ENCODE results near the gene KRTAP4-1. TPM values are rescaled to one million over a fixed set of nuclear protein-coding genes. Genes with fewer than 3 reads are reported as not detected.
"Not testable (repeated sequence)": the region's sequence is repeated elsewhere in the genome, so short reads cannot be mapped to it uniquely, and the experiment has no call there.

KRTAP4-1 gene
- polyA plus RNA-seq (ENCODE audit: low read depth in 6 of 6) = not detected

DNA sequence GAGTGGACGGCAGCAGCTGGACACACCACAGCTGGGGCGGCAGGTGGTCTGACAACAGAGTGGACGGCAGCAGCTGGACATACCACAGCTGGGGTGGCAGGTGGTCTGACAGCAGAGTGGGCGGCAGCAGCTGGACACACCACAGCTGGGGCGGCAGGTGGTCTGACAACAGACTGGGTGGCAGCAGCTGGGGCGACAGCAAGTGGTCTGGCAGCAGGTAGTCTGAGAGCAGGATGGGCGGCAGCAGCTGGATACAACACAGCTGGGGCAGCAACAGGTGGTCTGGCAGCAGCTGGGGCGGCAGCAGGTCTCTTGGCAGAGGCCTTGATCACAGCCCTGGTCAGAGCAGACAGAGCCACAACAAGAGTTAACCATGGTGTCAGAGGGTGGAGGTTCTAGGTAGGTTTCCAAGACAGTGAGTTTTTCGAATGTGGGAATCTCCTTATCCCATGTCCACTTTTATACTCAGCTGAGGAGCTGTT lies at the start of gene KRTAP4-1:
TSS of gene KRTAP4-1 (minus strand) at position 432 of the 482 bp plus-strand sequence. CDS start at position 375, 57 bp downstream.
- peaks cover 0 to 11% of the 10 kb centered on the region in 2 donors for H3K36me3 Mint-ChIP-seq
- H3K4me1 Mint-ChIP-seq = peaks cover 0 to 4% (median 2%) of the 10 kb centered on the region in 3 donors
- no peak for ATAC-seq (ENCODE audit: low read depth in 2 of 2)
- peak within 1 kb of the TSS in 2 of 6 donors; percentile 58 to 93 for H3K27ac Mint-ChIP-seq
- no peaks in the 10 kb centered on the region for H3K9me3 Mint-ChIP-seq
- H3K4me3 Mint-ChIP-seq = no peak within 1 kb of the TSS
- DNase-seq = no peak
- peaks cover 0 to 25% (median 6%) of the 10 kb centered on the region in 3 donors for H3K27me3 Mint-ChIP-seq

DNA sequence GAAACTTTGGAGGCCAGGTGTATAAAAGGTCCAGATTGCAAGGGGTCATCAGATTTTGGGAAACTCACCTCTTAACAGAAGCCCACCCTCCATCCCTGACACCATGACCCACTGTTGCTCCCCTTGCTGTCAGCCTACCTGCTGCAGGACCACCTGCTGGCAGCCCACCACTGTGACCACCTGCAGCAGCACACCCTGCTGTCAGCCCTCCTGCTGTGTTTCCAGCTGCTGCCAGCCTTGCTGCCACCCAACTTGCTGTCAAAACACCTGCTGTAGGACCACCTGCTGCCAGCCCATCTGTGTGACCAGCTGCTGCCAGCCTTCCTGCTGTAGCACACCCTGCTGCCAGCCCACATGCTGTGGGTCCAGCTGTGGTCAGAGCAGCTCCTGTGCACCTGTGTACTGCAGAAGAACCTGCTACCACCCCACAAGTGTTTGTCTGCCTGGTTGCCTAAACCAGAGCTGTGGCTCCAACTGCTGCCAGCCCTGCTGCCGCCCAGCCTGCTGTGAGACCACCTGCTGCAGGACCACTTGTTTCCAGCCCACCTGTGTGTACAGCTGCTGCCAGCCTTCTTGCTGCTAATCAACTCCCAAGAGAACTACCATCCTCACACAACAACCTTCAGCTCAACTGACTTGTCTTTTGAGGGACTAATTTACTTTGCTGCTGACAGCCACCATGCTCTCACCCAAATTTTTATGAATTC lies 47.8 kb upstream of the KRTAP4-1 start, which contains the start of gene KRTAP9-3:
TSS of gene KRTAP9-3 (plus strand) at position 51 of the 707 bp plus-strand sequence. CDS start at position 104, 53 bp downstream.
- DNase-seq; H3K4me3 Mint-ChIP-seq; ATAC-seq (ENCODE audit: low read depth in 2 of 2); H3K36me3 Mint-ChIP-seq; H3K9me3 Mint-ChIP-seq: not testable (repeated sequence)
- H3K27me3 Mint-ChIP-seq = peaks cover 9 to 37% (median 27%) of the 10 kb centered on the region in 3 donors
- peak within 1 kb of the TSS in 1 of 6 donors; percentile 59 for H3K27ac Mint-ChIP-seq
- H3K4me1 Mint-ChIP-seq = peaks cover 12 to 18% (median 16%) of the 10 kb centered on the region in 3 donors

DNA sequence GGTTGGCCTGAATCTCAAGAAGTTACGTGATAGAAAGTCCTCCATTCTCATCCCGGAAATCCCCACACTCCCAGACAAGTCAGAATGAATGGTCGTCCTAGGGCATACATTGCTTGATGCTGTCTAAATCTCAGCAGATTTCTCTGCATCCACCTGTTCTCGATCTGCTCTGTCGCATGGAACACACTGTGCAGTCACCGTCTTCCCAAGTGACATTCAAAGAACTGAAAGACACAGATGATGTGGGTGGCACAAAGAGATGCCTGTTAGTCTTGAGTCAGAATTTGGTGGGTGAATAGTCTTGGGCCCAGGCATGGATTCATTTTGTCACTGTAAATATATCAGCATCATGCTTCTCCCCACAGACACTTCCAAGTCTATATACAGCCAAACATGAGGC lies 47.0 kb upstream of the KRTAP4-1 start:
- peaks cover 12 to 18% (median 16%) of the 10 kb centered on the region in 3 donors for H3K4me1 Mint-ChIP-seq
- peaks cover 9 to 32% (median 27%) of the 10 kb centered on the region in 3 donors for H3K27me3 Mint-ChIP-seq
- H3K9me3 Mint-ChIP-seq = peaks cover 0 to 5% (median 2%) of the 10 kb centered on the region in 7 donors
- DNase-seq (no peak), ATAC-seq (ENCODE audit: low read depth in 2 of 2) (no peak)
- H3K27ac Mint-ChIP-seq = peak overlapping the region in 1 of 6 donors; percentile 59
- no peak overlapping the region for H3K4me3 Mint-ChIP-seq
- peaks cover 0 to 8% of the 10 kb centered on the region in 2 donors for H3K36me3 Mint-ChIP-seq

DNA sequence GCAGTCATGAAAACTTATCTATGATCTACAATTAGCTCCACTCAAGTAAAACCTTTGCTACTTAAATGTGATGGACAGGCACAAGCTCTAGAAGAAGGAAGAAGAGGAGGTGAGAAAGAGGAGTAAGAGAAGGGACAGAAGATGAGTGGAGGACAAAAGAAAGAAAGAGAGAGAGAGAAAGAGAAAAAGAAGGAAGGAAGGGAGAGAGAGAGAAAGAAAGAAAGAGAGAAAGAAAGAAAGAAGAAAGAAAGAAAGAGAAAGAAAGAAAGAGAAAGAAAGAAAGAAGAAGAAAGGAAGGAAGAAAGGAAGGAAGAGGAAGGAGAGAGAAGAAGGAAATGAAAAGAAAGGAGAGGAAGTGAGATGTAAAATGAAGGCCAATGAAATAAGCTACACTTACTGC lies 45.4 kb upstream of the KRTAP4-1 start:
- Mint-ChIP-seq H3K27ac (peak overlapping the region in 3 of 6 donors; percentile 4 to 60 (median 8)), H3K4me1 (peaks cover 12 to 18% (median 13%) of the 10 kb centered on the region in 3 donors), H3K36me3 (peaks cover 0 to 8% of the 10 kb centered on the region in 2 donors), H3K4me3 (peak overlapping the region in 4 of 8 donors; percentile 7 to 69 (median 26)), H3K9me3 (peaks cover 0 to 5% (median 2%) of the 10 kb centered on the region in 7 donors), H3K27me3 (peaks cover 9 to 20% (median 19%) of the 10 kb centered on the region in 3 donors)
- no peak for ATAC-seq (ENCODE audit: low read depth in 2 of 2)
- DNase-seq = no peak

DNA sequence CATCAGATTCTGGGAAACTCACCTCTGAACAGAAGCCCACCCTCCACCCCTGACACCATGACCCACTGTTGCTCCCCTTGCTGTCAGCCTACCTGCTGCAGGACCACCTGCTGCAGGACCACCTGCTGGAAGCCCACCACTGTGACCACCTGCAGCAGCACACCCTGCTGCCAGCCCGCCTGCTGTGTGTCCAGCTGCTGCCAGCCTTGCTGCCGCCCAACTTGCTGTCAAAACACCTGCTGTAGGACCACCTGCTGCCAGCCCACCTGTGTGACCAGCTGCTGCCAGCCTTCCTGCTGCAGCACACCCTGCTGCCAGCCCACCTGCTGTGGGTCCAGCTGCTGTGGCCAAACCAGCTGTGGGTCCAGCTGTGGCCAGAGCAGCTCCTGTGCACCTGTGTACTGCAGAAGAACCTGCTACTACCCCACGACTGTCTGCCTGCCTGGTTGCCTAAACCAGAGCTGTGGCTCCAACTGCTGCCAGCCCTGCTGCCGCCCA lies 41.9 kb upstream of the KRTAP4-1 start, which contains the start of gene KRTAP9-2:
TSS of gene KRTAP9-2 (plus strand) at position 51 of the 498 bp plus-strand sequence. CDS start at position 58, 7 bp downstream.
- H3K27me3 Mint-ChIP-seq; DNase-seq; H3K4me3 Mint-ChIP-seq; H3K9me3 Mint-ChIP-seq; H3K27ac Mint-ChIP-seq; ATAC-seq (ENCODE audit: low read depth in 2 of 2); H3K36me3 Mint-ChIP-seq: not testable (repeated sequence)
- peaks cover 10 to 13% (median 10%) of the 10 kb centered on the region in 3 donors for H3K4me1 Mint-ChIP-seq

DNA sequence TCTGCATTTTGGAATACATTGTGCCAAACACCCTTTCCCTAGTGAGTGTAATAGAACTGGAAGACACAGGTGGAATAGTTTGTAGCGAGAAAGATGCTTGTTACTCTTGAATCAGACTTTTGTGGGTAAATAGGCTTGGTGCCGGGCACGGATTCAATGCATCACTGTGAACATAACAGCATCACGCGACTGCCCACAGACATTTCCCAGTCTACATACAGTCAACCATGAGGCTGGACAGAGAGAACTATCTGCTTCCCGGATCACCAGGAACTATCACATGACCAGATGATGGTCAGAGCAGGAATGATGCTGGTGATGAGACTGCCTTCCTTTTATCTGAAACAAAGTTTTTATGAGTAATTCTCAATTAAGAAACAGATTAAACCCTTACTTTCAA lies 41.3 kb upstream of the KRTAP4-1 start:
- Mint-ChIP-seq H3K27me3 (peaks cover 0 to 8% (median 6%) of the 10 kb centered on the region in 3 donors), H3K27ac (no peak overlapping the region), H3K36me3 (peaks cover 0 to 8% of the 10 kb centered on the region in 2 donors), H3K4me1 (peaks cover 13 to 19% (median 16%) of the 10 kb centered on the region in 3 donors), H3K9me3 (peaks cover 0 to 5% (median 2%) of the 10 kb centered on the region in 7 donors), H3K4me3 (no peak overlapping the region)
- no peak for DNase-seq
- ATAC-seq (ENCODE audit: low read depth in 2 of 2) = no peak

DNA sequence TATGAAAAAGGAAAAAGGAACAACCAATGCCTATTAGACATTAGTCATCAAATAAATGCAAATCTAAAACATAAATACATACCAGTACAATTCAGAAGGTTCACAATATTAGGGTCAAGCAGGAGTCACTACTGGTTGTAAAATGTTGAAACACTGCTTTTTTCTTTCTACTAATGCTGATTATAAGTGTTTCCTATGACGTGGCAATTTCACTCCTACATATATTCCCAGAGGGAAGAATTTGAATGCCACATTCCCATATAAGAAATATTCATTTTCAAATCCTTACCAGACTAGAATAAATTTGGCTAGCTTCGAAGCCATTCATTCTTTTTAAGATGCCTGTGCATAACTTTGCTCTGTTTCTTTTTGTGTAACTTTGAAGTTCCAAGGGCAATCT lies 39.1 kb upstream of the KRTAP4-1 start:
- DNase-seq = no peak
- Mint-ChIP-seq H3K27ac (peak overlapping the region in 1 of 6 donors; percentile 4), H3K4me3 (no peak overlapping the region), H3K36me3 (peaks cover 0 to 8% of the 10 kb centered on the region in 2 donors), H3K4me1 (peaks cover 4 to 7% (median 7%) of the 10 kb centered on the region in 3 donors), H3K27me3 (peaks cover 0 to 13% (median 3%) of the 10 kb centered on the region in 3 donors), H3K9me3 (peaks cover 0 to 13% (median 6%) of the 10 kb centered on the region in 7 donors)
- no peak for ATAC-seq (ENCODE audit: low read depth in 2 of 2)

DNA sequence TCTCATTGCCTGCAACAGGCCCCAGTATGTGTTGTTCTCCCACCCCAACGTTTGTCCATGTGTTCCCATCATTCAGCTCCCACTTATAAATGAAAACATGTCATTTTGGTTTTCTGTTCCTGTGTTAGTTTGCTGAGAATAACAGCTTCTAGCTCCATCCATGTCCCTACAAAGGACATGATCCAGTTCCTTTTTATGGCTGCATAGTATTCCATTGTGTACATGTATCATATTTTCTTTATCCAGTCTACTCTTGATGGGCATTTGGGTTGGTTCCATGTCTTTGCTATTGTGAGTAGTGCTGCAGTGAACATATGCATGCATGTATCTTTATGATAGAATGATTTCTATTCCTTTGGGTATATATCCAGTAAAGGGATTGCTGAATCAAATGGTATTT lies 31.0 kb upstream of the KRTAP4-1 start:
- peaks cover 0 to 11% (median 4%) of the 10 kb centered on the region in 7 donors for H3K9me3 Mint-ChIP-seq
- H3K4me3 Mint-ChIP-seq = no peak overlapping the region

DNA sequence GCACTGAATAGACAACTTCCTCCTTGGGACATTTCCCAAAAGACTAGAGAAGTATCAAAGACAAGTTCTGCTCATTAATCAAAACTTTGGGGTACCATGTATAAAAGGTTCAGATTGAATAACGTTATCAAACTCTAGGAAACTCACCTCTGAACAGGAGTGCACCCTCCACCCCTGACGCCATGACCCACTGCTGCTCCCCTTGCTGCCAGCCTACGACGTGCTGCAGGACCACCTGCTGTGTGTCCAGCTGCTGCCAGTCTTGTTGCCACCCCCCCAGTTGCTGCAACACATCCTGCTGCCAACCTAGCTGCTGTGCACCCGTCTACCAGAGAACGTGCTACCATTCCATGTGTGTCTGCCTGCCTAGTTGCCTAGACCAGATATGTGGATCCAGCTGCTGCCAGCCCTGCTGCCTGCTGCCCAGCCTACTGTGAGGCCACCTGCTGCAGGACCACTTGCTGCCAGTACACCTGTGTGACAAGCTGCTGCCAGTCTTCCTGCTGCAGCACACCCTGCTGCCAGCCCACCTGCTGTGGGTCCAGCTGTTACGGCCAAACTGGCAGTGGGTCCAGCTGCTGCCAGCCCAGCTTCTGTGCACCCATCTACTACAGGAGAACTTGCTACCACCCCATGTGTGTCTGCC lies 27.9 kb upstream of the KRTAP4-1 start:
- Mint-ChIP-seq H3K27ac (no peak overlapping the region), H3K4me3 (peak overlapping the region in 1 of 8 donors; percentile 44), H3K4me1 (peaks cover 0 to 18% (median 18%) of the 10 kb centered on the region in 3 donors), H3K27me3 (peaks cover 19 to 52% (median 30%) of the 10 kb centered on the region in 3 donors), H3K9me3 (peaks cover 0 to 3% (median 0%) of the 10 kb centered on the region in 7 donors), H3K36me3 (peaks cover 9 to 15% of the 10 kb centered on the region in 2 donors)
- ATAC-seq (ENCODE audit: low read depth in 2 of 2) = no peak
- no peak for DNase-seq

More for the DNA sequence above, 31.0 kb upstream of the KRTAP4-1 start:
- no peak for DNase-seq
- Mint-ChIP-seq H3K36me3 (peaks cover 0 to 8% of the 10 kb centered on the region in 2 donors), H3K27me3 (peaks cover 0 to 42% (median 12%) of the 10 kb centered on the region in 3 donors), H3K4me1 (peaks cover 0 to 18% (median 18%) of the 10 kb centered on the region in 3 donors), H3K27ac (no peak overlapping the region)
- no peak for ATAC-seq (ENCODE audit: low read depth in 2 of 2)

DNA sequence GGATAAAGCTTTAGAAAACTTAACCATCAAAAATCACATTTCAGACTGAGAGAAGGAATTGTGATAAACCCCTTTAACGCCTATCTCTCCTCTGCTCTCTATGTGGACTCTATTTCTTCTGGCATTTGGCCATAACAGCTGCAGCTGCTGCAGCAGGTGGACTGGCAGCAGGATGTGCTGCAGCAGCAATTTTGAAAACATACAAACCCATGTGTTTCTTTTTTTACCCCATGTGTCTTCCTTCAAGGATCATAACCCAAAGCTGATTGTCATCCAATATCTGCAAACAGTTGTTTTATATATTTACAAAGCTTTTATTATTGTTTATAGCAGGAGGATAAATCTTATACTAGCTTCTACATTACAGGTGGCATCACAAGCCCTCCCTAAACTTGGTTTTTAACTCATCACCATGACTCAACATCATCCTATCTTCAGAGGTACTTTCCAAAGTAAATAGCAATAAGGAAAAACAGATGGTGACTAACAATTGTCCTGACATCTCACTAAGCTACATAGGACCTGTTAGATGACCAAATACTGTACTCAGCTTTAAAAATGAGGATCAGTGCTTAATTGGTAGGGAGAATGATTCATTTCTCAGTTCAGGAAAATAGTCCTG lies 27.2 kb upstream of the KRTAP4-1 start:
- DNase-seq (peak; percentile 3), ATAC-seq (ENCODE audit: low read depth in 2 of 2) (no peak)
- Mint-ChIP-seq H3K4me1 (peaks cover 0 to 18% (median 13%) of the 10 kb centered on the region in 3 donors), H3K36me3 (peaks cover 9 to 16% of the 10 kb centered on the region in 2 donors), H3K27me3 (peaks cover 19 to 45% (median 30%) of the 10 kb centered on the region in 3 donors), H3K9me3 (peaks cover 0 to 3% (median 0%) of the 10 kb centered on the region in 7 donors), H3K4me3 (peak overlapping the region in 1 of 8 donors; percentile 51), H3K27ac (no peak overlapping the region)

DNA sequence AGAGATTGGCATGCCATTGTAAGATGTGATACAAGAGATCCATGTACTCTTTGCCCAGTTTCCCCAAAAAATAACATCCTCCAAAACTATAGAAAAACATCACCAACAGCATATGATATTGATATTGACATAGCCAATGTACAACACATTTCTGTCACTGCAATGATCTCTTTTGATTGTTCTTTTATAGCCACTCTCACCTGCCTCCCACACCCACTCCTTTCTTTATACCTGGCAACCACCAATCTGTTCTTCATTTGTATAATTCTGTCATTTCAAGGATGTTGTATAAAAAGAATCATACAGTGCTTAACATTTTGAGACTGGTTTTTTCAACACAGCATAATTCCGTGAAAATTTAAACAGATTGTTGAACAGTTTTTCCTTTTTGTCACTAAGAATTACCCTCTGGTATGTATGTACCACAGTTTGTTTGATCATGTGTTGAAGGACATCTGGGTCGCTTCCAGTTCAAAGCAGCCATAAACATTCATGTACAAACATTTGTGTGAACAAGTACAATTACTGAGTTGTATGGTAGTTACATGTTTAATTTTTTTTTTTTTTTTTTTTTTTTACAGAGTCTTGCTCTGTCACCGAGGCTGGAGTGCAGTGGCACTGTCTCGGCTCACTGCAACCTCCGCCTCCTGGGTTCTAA lies 14.8 kb upstream of the KRTAP4-1 start:
- H3K4me3 Mint-ChIP-seq = no peak overlapping the region
- DNase-seq (no peak), ATAC-seq (ENCODE audit: low read depth in 2 of 2) (no peak)
- no peaks in the 10 kb centered on the region for H3K36me3 Mint-ChIP-seq
- peaks cover 0 to 17% (median 0%) of the 10 kb centered on the region in 3 donors for H3K27me3 Mint-ChIP-seq
- peaks cover 0 to 10% (median 6%) of the 10 kb centered on the region in 7 donors for H3K9me3 Mint-ChIP-seq
- no peaks in the 10 kb centered on the region for H3K4me1 Mint-ChIP-seq
- H3K27ac Mint-ChIP-seq = peak overlapping the region in 1 of 6 donors; percentile 11

DNA sequence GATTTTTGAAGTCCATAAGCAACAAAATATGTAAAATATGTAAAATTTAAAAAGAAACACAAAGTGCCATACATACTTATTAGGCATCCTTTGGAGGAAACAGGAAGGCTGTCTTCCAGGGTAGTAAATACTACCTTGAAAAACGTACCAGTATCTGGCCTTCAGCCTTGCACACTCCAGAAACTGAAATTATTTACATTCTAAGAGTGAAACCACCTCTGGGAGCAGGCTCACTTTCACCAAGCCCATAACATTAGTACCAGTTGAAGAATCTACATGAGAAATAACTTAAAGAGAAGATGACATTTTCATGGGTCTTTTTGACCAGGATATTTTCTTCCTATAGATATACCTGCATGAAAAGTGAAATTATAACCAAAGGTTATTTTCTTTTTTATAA lies 11.4 kb upstream of the KRTAP4-1 start:
- ATAC-seq (ENCODE audit: low read depth in 2 of 2) = no peak
- H3K9me3 Mint-ChIP-seq = peaks cover 0 to 10% (median 9%) of the 10 kb centered on the region in 7 donors
- no peaks in the 10 kb centered on the region for H3K36me3 Mint-ChIP-seq
- H3K4me1 Mint-ChIP-seq = no peaks in the 10 kb centered on the region
- H3K4me3 Mint-ChIP-seq = no peak overlapping the region
- peaks cover under 1 to 34% (median 4%) of the 10 kb centered on the region in 3 donors for H3K27me3 Mint-ChIP-seq
- DNase-seq = no peak
- no peak overlapping the region for H3K27ac Mint-ChIP-seq

All from naive B cell (primary cell).